HG03196 (cell line): ENCODE data around the gene LRRC4C.
"Not testable (repeated sequence)": the region's sequence is repeated elsewhere in the genome, so short reads cannot be mapped to it uniquely, and the experiment has no call there.

Source experiments
- ATAC-seq: cut with Tn5 transposase; IDR thresholded peaks from one replicate; pipeline ENCODE4 v1.9.1; 2021; ENCODE audit not compliant: unreplicated experiment

Gene LRRC4C

DNA sequence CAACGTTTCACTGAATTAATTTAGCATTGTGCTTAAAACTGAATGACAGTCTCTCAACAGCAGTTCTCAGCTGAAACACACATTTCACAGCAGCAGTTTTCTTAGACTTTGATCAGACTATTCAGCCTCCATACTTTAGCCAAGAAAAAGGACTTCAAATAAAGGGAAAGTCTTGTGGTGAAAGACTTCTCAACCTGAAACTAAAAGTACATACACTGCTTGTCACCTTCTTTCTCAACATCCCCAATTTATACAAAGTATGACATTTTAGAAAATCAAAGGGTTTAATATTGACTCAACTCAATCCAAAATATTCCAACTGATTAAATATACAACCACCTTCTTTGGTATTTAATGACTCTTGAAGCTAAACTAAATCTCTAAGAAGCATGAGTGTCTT, 419.0 kb downstream of the LRRC4C start:
- no peak for ATAC-seq

DNA sequence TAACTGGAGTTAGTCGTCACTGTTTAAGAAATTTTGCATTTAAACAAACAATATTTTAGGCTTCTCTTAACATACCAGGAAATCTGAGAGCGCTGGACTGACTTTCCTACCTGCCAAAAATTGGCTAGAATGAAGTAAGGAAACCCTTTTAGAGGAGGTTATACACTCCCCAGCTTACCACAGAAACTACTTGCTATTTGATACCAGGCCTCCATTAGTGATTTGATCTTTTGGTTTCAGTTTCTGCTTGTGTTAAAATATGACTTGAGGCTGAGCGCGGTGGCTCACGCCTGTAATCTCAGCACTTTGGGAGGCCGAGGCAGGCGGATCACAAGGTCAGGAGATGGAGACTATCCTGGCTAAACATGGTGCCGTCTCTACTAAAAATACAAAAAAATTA, 419.9 kb downstream of the LRRC4C start:
- ATAC-seq, result no peak

GRCh38 chr11:41031551-41032060, 427.8 kb downstream of the LRRC4C start:
- no peak for ATAC-seq

DNA sequence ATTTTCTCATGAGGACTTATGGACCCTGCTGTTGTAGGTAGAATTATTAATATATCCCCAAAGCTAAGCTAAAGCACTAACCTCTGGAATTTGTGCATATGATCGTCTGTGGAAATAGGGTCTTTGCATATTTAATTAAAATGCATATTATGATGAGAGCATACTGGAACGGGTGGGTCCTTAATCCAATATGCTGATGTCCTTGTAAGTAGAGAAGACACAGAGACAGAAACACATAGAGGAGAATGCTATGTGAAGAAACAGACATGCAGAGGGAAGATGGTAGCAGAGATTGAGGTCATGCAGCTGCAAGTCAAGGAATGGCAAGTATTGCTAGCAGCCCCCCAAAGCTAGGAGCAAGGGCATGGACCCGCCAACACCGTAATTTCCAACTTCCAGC, 439.2 kb downstream of the LRRC4C start:
- ATAC-seq, result no peak

DNA sequence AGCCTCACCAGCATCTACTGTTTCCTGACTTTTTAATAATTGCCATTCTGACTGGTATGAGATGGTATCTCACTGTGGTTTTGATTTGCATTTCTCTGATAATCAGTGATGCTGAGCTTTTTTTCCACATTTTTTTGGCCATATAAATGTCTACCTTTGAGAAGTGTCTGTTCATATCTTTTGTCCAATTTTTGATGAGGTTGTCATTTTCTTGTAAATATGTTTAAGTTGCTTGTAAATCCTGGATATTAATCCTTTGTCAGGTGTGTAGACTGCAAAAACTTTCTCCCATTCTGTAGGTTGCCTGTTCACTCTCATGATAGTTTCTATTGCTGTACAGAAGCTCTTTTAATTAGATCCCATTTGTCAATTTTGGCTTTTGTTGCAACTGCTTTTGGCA, 439.8 kb downstream of the LRRC4C start:
- not testable (repeated sequence) for ATAC-seq

DNA sequence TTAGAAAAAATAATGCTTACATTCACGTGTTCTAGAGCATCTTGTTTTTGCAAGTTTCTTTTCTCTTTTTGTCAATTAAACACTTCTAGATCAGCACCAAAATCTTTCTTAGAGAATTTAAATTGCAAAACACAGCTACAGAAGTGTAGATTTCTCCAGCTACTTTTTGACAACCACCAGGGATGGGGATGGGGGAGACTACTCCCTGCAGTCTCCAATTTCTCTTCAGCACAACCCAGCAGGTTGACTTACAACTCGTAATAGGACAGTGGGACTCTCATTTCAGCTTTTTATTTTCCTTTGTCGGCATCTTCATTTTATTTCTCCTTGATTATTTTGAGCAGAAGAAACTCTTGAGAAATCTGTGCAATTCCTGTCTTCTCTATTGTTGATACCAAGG, 441.2 kb downstream of the LRRC4C start:
- no peak for ATAC-seq

GRCh38 chr11:41010361-41011050, 448.9 kb downstream of the LRRC4C start:
- no peak for ATAC-seq

DNA sequence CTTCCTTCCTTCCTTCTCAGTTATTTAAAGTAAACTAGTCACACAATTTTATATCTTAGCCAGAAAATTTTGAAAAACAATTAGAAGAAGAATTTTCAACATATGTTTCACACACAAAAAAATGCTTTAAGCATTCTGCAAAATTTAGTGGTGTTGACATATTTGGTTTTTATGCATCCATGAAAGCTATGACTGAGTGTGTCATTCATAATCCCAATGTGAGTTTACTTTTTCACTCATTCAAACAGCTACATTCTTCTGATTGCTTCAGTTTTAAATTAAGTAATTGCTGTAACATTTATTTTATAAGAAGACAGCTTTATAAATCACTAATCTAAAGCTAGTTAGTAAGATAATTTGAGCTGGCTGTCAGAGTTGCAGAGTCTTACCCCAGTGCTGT, 453.5 kb downstream of the LRRC4C start:
- ATAC-seq, result no peak

DNA sequence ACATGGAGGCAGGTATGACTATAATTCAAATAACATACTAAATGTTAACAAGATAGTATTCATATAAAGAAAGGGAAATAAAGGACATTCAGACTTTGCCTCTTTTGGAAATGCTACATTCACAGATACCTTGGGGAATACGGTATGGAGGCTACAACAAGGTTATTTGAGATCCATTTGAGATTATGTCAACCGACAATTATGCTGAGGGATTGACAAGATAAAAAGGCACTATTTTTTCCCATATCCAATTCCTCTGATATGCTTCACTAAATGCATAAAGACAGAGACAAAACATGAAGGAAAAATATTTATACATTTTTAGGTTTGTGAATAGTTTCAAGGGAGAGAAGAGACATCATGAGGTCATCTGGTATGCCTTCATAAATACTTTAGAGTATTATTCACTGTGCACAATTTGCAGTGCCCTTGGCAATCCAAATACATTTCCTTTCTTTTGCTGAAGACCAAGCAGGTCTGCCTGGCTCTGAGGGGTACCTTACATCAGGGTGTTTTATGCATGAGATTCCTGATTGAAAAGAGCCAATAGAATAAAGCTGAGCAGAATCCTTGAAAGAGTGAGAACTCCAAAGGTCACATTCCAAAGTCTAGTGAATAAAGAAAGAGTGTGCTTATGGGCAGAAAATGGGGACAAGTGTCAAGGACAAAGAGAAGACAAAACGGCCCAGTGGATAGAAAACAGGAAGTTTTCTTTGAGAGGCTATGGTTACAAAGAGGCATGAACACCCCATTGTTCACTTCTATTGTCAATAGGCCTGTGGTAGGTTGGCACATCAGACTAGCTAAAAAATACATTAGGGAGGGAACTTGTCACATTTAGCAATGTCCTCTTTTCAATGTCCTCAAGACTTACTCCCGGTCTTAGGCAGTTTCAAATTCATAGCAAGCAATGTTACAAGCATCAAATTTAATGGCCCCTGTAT, 455.8 kb downstream of the LRRC4C start:
- ATAC-seq, result no peak

DNA sequence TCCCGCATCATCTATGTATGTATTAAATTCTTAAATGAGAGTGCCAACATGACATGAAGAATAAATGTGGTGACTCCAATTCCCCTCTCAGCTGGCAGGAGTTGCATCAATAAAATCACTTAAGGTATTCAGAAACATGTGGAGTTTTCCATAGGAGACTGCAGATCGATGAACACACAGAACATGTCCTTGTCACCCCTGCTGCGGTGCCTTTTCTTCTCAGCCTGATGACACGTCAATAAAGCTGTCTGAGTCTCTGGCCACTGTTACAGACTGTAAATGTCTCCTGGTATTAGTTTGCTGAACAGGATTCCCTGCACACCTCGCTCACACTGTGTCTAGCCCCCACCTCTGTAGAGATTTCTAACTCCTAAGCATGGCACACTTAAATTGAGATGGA, 460.5 kb downstream of the LRRC4C start:
- no peak for ATAC-seq

DNA sequence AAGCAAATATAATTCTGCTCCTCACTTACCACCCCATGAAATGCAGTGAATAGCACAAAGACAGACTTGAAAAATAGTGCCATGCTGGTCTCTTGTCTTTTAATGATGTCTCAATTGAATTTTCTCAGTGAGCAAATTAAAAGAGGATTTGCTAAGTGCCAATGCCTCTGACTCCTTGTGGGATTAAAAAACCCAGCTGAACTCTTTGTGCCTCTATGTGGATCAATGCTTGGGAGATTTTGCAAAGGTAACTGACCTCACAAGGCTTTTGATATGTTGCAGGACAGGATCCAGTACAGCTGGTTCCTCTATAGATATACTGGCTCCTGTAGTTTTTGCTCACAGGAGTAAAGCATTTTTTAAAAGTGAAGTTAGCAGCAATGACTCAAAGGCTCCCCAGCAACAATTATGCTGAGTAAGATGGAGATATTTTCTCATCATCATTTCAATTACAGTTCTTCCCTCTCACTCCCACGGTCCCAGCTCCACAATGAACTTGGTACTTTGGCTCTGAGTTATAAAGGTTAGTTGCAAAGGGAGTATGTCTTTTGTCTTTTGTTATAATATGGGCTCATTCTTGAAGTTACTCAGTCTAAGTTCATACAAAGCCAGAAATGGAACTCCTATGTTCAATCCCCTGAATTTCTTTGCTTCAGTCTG, 471.5 kb downstream of the LRRC4C start:
- ATAC-seq, result no peak

GRCh38 chr11:40986320-40986719, 473.1 kb downstream of the LRRC4C start:
- ATAC-seq, result no peak

DNA sequence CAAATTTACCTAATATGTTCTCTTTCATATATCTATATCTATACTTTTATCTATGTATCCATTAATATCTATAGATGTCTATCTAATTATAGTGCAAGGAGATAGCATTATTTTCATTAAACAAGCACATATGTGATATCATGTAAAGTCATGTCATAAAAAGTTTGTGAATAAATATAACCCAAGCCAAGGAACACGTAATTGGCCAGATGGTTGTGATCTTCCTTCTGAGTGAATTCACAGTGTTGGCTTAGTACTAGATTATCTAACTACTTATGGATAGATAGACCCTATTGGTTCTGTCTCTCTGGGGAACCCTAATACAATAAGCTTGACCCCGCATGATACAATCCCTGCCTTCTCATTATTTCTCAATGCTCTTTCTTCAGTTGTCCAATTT, 484.4 kb downstream of the LRRC4C start:
- ATAC-seq, result no peak

- no peak for ATAC-seq
Measured at GRCh38 chr11:40974186-40974795, 485.2 kb downstream of the LRRC4C start.

GRCh38 chr11:40958707-40959106, 500.7 kb downstream of the LRRC4C start:
- no peak for ATAC-seq

DNA sequence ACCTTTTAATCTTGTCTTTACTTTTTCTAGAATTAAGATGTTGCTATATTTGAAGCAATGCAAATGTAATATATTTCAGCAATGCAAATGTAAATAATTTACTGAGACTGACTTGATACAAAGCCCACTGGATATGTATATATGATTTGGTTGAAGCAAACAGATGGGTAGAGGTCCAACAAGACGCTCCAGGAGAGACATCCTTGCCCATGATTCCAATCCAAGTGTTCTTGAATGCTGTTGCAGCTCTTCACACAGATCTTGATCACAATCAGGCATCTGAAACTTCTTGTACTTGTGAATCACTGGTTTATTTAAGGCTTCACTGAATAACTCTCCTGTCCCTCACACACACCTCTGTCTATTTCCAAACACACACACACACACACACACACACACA, 507.0 kb downstream of the LRRC4C start:
- no peak for ATAC-seq

- no peak for ATAC-seq
Measured at GRCh38 chr11:40938002-40938401, 521.5 kb downstream of the LRRC4C start.

GRCh38 chr11:40924915-40925314, 534.5 kb downstream of the LRRC4C start:
- ATAC-seq, result no peak

DNA sequence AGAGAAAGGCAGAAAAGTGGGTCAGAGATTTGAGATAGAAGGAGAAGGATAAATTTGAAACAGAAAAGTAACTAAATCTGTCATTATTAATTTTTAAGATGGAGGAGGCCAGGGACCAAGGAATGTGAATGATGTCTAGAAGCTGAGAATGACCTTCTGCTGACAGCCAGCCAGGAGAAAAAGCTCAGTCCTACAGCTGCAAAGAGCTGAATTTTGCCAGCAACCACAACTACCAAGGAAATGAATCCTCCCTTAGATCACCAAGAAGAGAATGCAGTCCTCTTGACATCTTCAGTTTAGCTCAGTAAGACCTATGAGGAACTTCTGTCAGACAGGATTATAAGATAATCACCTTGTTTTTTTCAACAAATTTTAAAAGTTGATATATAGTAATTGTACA, 538.2 kb downstream of the LRRC4C start:
- no peak for ATAC-seq

DNA sequence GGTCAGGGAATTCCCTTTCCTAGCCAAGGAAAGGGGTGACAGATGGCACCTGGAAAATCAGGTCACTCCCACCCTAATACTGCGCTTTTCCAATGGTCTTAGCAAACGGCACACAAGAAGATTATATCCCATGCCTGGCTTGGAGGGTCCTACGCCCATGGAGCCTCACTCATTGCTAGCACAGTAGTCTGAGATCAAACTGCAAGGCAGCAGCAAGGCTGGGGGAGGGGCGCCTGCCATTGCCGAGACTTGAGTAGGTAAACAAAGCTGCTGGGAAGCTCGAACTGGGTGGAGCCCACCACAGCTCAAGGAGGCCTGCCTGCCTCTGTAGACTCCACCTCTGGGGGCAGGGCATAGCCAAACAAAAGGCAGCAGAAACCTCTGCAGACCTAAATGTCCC, 548.7 kb downstream of the LRRC4C start:
- not testable (repeated sequence) for ATAC-seq

GRCh38 chr11:40894501-40894900, 565.0 kb downstream of the LRRC4C start:
- no peak for ATAC-seq
